DMS79 treated with DMSO at 0.1 percent for 48 hours (cell line): ENCODE measurements around the gene RAP1GDS1.

Experiments used
- DNase-seq: peaks from one replicate; lab custom pipeline; 2025; lab: John Stamatoyannopoulos, UW

Gene RAP1GDS1

DNA sequence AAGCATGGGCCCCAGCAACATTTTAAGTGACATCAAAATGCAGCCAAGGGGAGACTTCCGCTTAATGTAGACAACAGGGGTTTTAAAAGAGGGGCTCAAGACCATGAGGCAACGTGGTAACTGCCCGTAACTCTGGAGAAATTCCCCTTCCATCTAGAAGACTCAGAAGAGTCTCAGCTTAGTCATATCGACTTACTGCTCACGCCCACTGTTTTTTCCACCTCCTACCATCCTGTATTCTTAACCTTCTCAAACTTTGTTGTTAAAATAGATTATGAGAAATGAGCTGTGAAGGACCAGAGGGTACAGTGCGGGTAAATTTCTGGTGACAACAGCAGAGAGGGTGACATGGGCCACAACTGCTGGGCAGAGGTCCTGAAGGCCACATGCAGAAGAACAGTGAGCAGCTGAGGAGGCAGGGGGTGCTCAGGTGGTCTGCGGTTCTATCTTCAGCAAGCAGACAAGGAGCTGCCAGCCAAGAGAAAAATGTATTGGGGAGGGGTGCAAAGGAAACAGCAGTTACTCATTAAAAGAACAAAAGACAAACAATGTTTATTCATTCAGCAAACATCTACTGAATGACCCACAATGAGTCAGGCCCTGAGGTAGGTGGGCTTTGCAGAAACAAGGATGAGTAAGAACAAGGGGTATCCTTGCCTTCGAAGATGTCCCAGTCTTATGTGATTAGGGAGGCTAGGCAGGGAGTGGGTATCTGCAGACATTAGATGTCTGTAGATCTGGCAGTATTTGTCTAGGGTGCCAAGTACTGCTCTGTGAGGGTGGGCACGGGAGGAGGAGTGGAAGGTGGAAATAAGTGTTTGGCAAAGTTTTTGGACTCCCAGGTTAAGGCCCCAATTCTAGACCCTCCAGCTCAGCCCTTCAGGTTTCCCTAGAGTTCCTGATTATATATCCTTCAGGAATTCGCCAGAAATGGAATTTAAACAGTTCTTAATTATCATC is 221.9 kb downstream of the RAP1GDS1 start:
- no peak for DNase-seq

GRCh38 chr4:98484031-98484430 is 222.8 kb downstream of the RAP1GDS1 start:
- no peak for DNase-seq

DNA sequence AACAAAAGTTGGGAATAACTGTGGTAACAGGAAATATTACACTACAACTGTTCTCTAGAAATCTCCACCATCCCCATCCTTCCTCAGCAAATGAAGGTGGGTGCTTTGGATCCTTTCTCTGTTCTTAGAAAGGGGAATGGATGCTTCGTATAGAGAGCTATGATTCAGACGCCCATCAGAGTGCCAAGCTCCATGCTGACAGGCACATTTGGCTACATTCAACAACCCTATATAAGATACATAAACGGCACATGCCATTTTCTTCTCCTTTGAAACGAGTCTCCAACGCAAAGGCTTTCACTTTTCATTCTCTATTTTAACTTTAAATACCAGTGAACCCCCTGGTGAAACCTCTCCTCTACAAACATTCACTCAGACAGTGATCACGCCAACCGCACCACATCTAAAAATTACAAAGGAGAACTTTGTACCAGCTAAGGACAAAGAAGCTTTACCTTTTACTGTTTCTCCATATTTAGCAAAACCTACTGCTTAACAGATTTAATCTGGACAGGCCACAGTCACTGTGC is 224.7 kb downstream of the RAP1GDS1 start:
- DNase-seq, result no peak

DNA sequence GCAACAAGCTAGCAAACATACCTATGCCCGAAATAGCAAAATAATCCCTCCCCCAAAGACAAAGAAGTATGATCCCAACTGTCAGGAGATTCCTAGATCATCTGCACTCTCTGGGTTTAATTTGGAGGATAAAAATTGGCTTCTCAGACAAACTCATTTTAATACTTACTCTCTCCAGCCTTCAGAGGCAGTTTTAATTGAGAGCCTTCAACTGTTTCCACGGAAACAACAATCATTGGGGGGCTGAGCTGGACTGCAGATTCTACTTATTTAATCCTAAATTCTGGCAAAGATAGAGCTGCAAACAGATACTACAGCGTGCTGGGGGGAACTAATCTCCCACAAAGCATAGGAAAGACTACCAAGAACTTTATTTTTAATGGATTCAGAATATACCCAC is 229.1 kb downstream of the RAP1GDS1 start:
- no peak for DNase-seq

DNA sequence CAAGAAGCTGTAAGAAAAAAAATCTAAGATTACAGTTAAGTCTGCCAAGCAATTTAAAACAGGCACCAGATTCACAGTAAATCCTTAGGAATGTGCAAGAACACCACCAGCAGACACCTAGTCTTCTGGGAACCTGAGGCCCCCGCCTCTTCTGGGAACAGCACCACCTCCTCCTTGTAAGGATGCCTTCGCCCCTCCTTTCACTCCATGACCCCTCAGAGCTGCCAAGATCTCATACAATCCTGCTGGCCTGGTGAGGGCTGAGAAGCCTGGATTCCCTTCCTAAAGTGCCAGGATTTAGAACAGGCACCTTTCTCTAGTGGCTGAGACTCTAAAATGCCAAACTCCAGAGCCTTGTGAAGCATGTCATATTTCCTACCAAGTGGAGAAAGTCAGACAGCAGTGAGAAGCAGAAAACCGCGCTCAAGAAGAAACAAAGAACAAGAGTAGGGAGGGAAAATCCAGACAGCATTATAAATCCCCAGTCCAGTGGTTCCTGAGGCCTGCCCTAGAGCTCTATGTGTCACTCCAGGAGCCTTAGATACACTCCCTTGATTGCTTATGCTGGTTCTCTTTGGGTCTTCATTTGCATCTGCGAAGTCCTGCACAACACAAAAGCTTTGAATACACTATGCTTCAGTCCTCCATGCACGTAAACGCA is 230.8 kb downstream of the RAP1GDS1 start:
- no peak for DNase-seq

DNA sequence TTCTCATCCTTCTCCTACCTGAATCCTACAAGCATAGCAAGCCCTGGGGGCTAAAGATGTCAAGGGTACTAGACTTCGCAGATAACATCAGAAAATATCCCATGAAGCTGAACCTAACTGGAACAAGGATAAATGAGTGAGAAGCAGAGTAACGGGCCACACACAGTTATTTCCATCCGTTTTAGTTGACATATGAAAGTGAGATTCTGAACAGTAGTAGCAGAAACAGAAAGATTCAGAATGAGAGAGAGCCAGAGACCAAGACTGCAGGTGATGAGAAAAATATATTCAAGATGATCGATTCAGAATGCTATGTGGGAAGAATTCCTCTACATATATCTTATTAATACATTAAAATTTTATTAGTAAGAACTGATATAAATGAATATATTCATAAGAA is 232.1 kb downstream of the RAP1GDS1 start:
- no peak for DNase-seq
